ENCODE results near the gene DAND5. TPM values are rescaled to one million over a fixed set of nuclear protein-coding genes. Genes with fewer than 3 reads are reported as not detected.

Gene DAND5
- total and polyA plus RNA-seq, 4 donors: 0.01 to 0.25 (median 0.17) TPM

DNA sequence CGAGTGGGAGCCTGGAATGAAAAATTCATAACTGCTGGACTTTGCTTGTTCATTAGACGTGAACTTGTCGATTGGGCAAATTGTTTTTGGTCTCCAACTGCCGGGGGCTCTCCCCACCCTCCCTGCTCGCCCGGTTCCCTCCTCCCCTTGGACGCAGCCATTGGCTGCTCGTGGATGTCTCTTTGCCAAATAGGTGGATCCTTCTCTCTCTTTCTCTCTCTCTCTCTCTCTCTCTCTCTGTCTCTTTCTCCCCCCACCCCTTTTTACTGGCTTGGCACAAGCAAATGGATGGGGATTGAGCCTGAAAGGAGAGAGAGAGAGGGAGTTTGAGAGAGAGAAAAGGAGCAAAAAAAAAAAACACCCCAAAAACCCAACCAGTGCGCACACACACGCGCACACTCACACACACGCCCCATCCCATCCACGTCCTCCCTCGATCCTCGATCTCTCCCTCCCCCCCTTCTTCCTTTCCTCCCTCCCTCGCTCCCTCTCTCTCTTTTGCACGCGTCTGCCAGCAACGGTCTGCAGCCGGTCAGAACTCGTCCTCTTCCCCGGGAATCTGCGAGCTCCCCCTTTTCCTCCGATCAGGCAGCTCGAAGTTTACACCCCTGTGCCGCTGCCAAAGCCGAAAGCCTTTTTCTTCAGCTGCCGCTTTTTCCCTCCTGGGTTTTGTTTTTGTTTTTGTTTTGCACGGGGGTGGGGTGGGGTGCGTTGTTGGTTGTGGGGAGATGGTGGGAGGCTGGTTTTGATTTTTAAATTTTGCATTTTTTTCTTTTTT lies 53.7 kb downstream of the DAND5 start:
- ATAC-seq (ENCODE audit: insufficient read depth, low FRiP score) (peak; percentile 44), DNase-seq (peak; percentile 95 to 99 (median 98))
- Histone ChIP-seq H3K4me1 (ENCODE audit: control insufficient read depth in 5 of 5, insufficient read depth in 5 of 5, low read length in 5 of 5) (peaks cover 13 to 86% (median 59%) of the 10 kb centered on the region in 5 donors), H3K36me3 (ENCODE audit: control insufficient read depth in 4 of 4, insufficient read depth in 4 of 4, low read length in 4 of 4) (peaks cover 0 to 13% (median 4%) of the 10 kb centered on the region in 4 donors), H3K9me3 (ENCODE audit: control insufficient read depth in 4 of 4, insufficient read depth in 3 of 4, low read length in 3 of 4) (no peaks in the 10 kb centered on the region), H3K4me3 (no peak overlapping the region), H3K9ac (ENCODE audit: insufficient read depth in 1 of 2, low read length in 2 of 2) (peak overlapping the region; percentile 7 to 18), H3K27ac (ENCODE audit: low read depth in 1 of 2, low read length in 1 of 2) (peak overlapping the region; percentile 77 to 90), H3K27me3 (ENCODE audit: control insufficient read depth in 3 of 3, insufficient read depth in 3 of 3, low read length in 2 of 3) (no peaks in the 10 kb centered on the region)
- TF ChIP-seq, protein P1, sequence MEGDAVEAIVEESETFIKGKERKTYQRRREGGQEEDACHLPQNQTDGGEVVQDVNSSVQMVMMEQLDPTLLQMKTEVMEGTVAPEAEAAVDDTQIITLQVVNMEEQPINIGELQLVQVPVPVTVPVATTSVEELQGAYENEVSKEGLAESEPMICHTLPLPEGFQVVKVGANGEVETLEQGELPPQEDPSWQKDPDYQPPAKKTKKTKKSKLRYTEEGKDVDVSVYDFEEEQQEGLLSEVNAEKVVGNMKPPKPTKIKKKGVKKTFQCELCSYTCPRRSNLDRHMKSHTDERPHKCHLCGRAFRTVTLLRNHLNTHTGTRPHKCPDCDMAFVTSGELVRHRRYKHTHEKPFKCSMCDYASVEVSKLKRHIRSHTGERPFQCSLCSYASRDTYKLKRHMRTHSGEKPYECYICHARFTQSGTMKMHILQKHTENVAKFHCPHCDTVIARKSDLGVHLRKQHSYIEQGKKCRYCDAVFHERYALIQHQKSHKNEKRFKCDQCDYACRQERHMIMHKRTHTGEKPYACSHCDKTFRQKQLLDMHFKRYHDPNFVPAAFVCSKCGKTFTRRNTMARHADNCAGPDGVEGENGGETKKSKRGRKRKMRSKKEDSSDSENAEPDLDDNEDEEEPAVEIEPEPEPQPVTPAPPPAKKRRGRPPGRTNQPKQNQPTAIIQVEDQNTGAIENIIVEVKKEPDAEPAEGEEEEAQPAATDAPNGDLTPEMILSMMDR (IDR thresholded peaks at IDR 0.05; ENCODE audit: control extremely low read depth, extremely low read depth): no peak
- 3% methylated on average over 30 of the region's 30 CpGs for WGBS, 2 donors

DNA sequence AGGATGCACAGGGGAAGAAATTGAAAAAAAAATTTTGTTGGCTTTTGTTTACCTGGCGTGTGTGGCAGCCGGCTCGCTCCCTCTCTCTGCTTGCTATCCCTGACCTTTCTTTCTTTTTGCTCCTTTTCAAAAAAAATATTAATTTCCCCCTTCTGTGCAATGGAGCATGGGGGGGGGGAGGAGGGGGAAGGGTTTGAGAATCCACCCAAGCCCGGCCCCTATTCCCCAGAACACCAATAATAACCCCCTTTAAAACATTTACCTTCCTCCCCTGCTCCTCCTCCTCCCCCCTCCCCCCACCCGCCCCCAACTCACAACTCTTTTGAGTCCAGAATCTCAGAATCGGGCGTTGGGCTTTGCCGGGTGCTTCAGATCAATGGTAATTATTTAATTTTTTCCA lies 54.3 kb downstream of the DAND5 start:
- DNase-seq (peak; percentile 52 to 76 (median 69)), ATAC-seq (ENCODE audit: insufficient read depth, low FRiP score) (no peak)
- H3K27ac ChIP-seq (ENCODE audit: low read depth in 1 of 2, low read length in 1 of 2): peak overlapping the region in 1 of 2 donors; percentile 77
- WGBS, 2 donors: 5 to 6% methylated on average over 8 of the region's 8 CpGs
- no peaks in the 10 kb centered on the region for H3K9me3 ChIP-seq (ENCODE audit: control insufficient read depth in 4 of 4, insufficient read depth in 3 of 4, low read length in 3 of 4)
- H3K4me1 ChIP-seq (ENCODE audit: control insufficient read depth in 5 of 5, insufficient read depth in 5 of 5, low read length in 5 of 5): peaks cover 11 to 81% (median 57%) of the 10 kb centered on the region in 5 donors
- H3K36me3 ChIP-seq (ENCODE audit: control insufficient read depth in 4 of 4, insufficient read depth in 4 of 4, low read length in 4 of 4): peaks cover 0 to 18% (median 4%) of the 10 kb centered on the region in 4 donors
- H3K9ac ChIP-seq (ENCODE audit: insufficient read depth in 1 of 2, low read length in 2 of 2): peak overlapping the region; percentile 18 to 85
- H3K27me3 ChIP-seq (ENCODE audit: control insufficient read depth in 3 of 3, insufficient read depth in 3 of 3, low read length in 2 of 3): no peaks in the 10 kb centered on the region
- H3K4me3 ChIP-seq: no peak overlapping the region
- TF ChIP-seq, protein P1 (IDR thresholded peaks at IDR 0.05; ENCODE audit: control extremely low read depth, extremely low read depth): no peak

Small RNA genes within 50 kb of the gene (small RNA-seq; reads per million reads assigned to genes)
- gene MIR5695 (ENCODE audit: low replicate concordance) (0.60 reads per million, percentile 68 among the genes with 10 or more reads in this experiment), gene MIR6515 (ENCODE audit: low replicate concordance) (0.06 reads per million)

Other genes starting within 250 kb of the DAND5 start
- 10 to 100 TPM; 54.7 to 63.0 TPM for gene TNPO2, start 245.6 kb upstream of the DAND5 start, total RNA-seq
- gene TNPO2, start 245.6 kb upstream of the DAND5 start, polyA plus RNA-seq: 10 to 100 TPM; 29.5 to 31.5 TPM
- gene TRIR, start 234.9 kb upstream of the DAND5 start, total RNA-seq: 100 to 1,000 TPM in 1 of 2 donors, 10 to 100 TPM in 1; 77.2 to 144 TPM
- 100 to 1,000 TPM; 226 to 422 TPM for gene TRIR, start 234.9 kb upstream of the DAND5 start, polyA plus RNA-seq
- 10 to 100 TPM; 33.4 to 75.0 TPM for gene GET3, start 232.1 kb upstream of the DAND5 start, total RNA-seq
- gene GET3, start 232.1 kb upstream of the DAND5 start, polyA plus RNA-seq: 100 to 1,000 TPM in 1 of 2 donors, 10 to 100 TPM in 1; 78.8 to 112 TPM
- gene BEST2, start 217.8 kb upstream of the DAND5 start, total RNA-seq: not detected
- gene BEST2, start 217.8 kb upstream of the DAND5 start, polyA plus RNA-seq: under 1 TPM in 1 of 2 donors, not detected in 1; 0.02 TPM
- gene HOOK2, start 194.0 kb upstream of the DAND5 start, total RNA-seq: 10 to 100 TPM; 46.9 to 67.4 TPM
- gene HOOK2, start 194.0 kb upstream of the DAND5 start, polyA plus RNA-seq: 10 to 100 TPM; 39.8 to 54.3 TPM
- gene JUNB, start 178.1 kb upstream of the DAND5 start, total RNA-seq: 100 to 1,000 TPM; 121 to 205 TPM
- gene JUNB, start 178.1 kb upstream of the DAND5 start, polyA plus RNA-seq: 100 to 1,000 TPM; 111 to 689 TPM
- gene PRDX2, start 167.8 kb upstream of the DAND5 start, total RNA-seq: 100 to 1,000 TPM; 166 to 196 TPM
- gene PRDX2, start 167.8 kb upstream of the DAND5 start, polyA plus RNA-seq: 100 to 1,000 TPM; 132 to 181 TPM
- 1 to 10 TPM; 1.8 to 2.2 TPM for gene THSD8, start 167.5 kb upstream of the DAND5 start, total RNA-seq
- 1 to 10 TPM in 1 of 2 donors, under 1 TPM in 1; 0.10 to 6.2 TPM for gene THSD8, start 167.5 kb upstream of the DAND5 start, polyA plus RNA-seq
- 10 to 100 TPM in 1 of 2 donors, 1 to 10 TPM in 1; 7.5 to 16.1 TPM for gene RNASEH2A, start 163.0 kb upstream of the DAND5 start, total RNA-seq
- gene RNASEH2A, start 163.0 kb upstream of the DAND5 start, polyA plus RNA-seq: 10 to 100 TPM in 1 of 2 donors, 1 to 10 TPM in 1; 7.3 to 11.1 TPM
- not detected for gene RTBDN, start 135.0 kb upstream of the DAND5 start, total RNA-seq
- gene RTBDN, start 135.0 kb upstream of the DAND5 start, polyA plus RNA-seq: not detected
- under 1 TPM; 0.55 to 0.88 TPM for gene MAST1, start 131.1 kb upstream of the DAND5 start, total RNA-seq
- under 1 TPM; 0.08 to 0.26 TPM for gene MAST1, start 131.1 kb upstream of the DAND5 start, polyA plus RNA-seq
- gene DNASE2, start 88.1 kb upstream of the DAND5 start, total RNA-seq: 10 to 100 TPM; 31.2 to 68.0 TPM
- 10 to 100 TPM; 32.2 to 72.3 TPM for gene DNASE2, start 88.1 kb upstream of the DAND5 start, polyA plus RNA-seq
- gene KLF1, start 82.4 kb upstream of the DAND5 start, total RNA-seq: 1 to 10 TPM in 1 of 2 donors, under 1 TPM in 1; 0.28 to 3.0 TPM
- gene KLF1, start 82.4 kb upstream of the DAND5 start, polyA plus RNA-seq: under 1 TPM; 0.26 to 0.61 TPM
- 10 to 100 TPM; 24.0 to 31.3 TPM for gene GCDH, start 78.4 kb upstream of the DAND5 start, total RNA-seq
- gene GCDH, start 78.4 kb upstream of the DAND5 start, polyA plus RNA-seq: 10 to 100 TPM; 15.6 to 33.8 TPM
- gene SYCE2, start 50.3 kb upstream of the DAND5 start, total RNA-seq: not detected
- under 1 TPM; 0.13 to 0.28 TPM for gene SYCE2, start 50.3 kb upstream of the DAND5 start, polyA plus RNA-seq
- gene FARSA, start 35.9 kb upstream of the DAND5 start, total RNA-seq: 10 to 100 TPM; 27.8 to 65.7 TPM
- gene FARSA, start 35.9 kb upstream of the DAND5 start, polyA plus RNA-seq: 10 to 100 TPM; 39.8 to 72.1 TPM
- gene CALR, start 31.0 kb upstream of the DAND5 start, total RNA-seq: 1,000 to 10,000 TPM in 1 of 2 donors, 100 to 1,000 TPM in 1; 479 to 1,551 TPM
- 1,000 to 10,000 TPM in 1 of 2 donors, 100 to 1,000 TPM in 1; 415 to 1,123 TPM for gene CALR, start 31.0 kb upstream of the DAND5 start, polyA plus RNA-seq
- 100 to 1,000 TPM in 1 of 2 donors, 10 to 100 TPM in 1; 79.7 to 122 TPM for gene RAD23A, start 23.7 kb upstream of the DAND5 start, total RNA-seq
- gene RAD23A, start 23.7 kb upstream of the DAND5 start, polyA plus RNA-seq: 100 to 1,000 TPM; 112 to 186 TPM
- 10 to 100 TPM; 14.9 to 22.6 TPM for gene GADD45GIP1, start 12.4 kb upstream of the DAND5 start, total RNA-seq
- 10 to 100 TPM; 50.0 to 69.0 TPM for gene GADD45GIP1, start 12.4 kb upstream of the DAND5 start, polyA plus RNA-seq
- 100 to 1,000 TPM; 129 to 190 TPM for gene NFIX, start 25.9 kb downstream of the DAND5 start, total RNA-seq
- gene NFIX, start 25.9 kb downstream of the DAND5 start, polyA plus RNA-seq: 10 to 100 TPM; 26.0 to 50.5 TPM
- gene LYL1, start 133.3 kb downstream of the DAND5 start, total RNA-seq: 10 to 100 TPM; 12.9 to 25.9 TPM
- 10 to 100 TPM; 15.5 to 34.1 TPM for gene LYL1, start 133.3 kb downstream of the DAND5 start, polyA plus RNA-seq
- gene TRMT1, start 147.2 kb downstream of the DAND5 start, total RNA-seq: 10 to 100 TPM; 14.4 to 41.4 TPM
- 10 to 100 TPM; 46.1 to 48.2 TPM for gene TRMT1, start 147.2 kb downstream of the DAND5 start, polyA plus RNA-seq
- 10 to 100 TPM; 18.4 to 94.8 TPM for gene NACC1, start 148.7 kb downstream of the DAND5 start, total RNA-seq
- gene NACC1, start 148.7 kb downstream of the DAND5 start, polyA plus RNA-seq: 10 to 100 TPM; 51.6 to 64.9 TPM
- gene STX10, start 180.8 kb downstream of the DAND5 start, total RNA-seq: 10 to 100 TPM; 45.8 to 94.3 TPM
- 100 to 1,000 TPM; 128 to 136 TPM for gene STX10, start 180.8 kb downstream of the DAND5 start, polyA plus RNA-seq
- 10 to 100 TPM; 29.8 to 93.5 TPM for gene IER2, start 180.8 kb downstream of the DAND5 start, total RNA-seq
- gene IER2, start 180.8 kb downstream of the DAND5 start, polyA plus RNA-seq: 100 to 1,000 TPM in 1 of 2 donors, 10 to 100 TPM in 1; 92.5 to 242 TPM